Spleen (tissue), 11 donors: ENCODE results near the gene DUOXA2. TPM values are rescaled to one million over a fixed set of nuclear protein-coding genes. Genes with fewer than 3 reads are reported as not detected.
"Not testable (repeated sequence)": the region's sequence is repeated elsewhere in the genome, so short reads cannot be mapped to it uniquely, and the experiment has no call there.

Experiments
- DNase-seq: peaks from one replicate; pipeline ENCODE4 v3.0.0-alpha.2; 2020
- H3K27ac ChIP-seq, 8 donors: fragments of 200-600 bp; sonication (generic) in 7 of 8; 1 replicate in 4 of 8; 2 replicates in 4 of 8; pipeline versions ENCODE4 v1.5.0 to v1.8.0; 2016 to 2021; ENCODE audit warnings: inconsistent platforms in 4 of 8, mild to moderate bottlenecking in 4 of 8, moderate library complexity in 1 of 8
- H3K27me3 ChIP-seq, 7 donors: fragments of 200-600 bp; sonication (generic) in 6 of 7; replicated peaks in 1 of 7; 1 replicate in 4 of 7; 2 replicates in 3 of 7; pipeline versions ENCODE4 v1.5.0 to v1.8.0; 2016 to 2021; ENCODE audit warnings: inconsistent platforms in 3 of 7, mild to moderate bottlenecking in 1 of 7
- H3K36me3 ChIP-seq, 6 donors: fragments of 200-600 bp; sonication (generic) in 5 of 6; 1 replicate in 4 of 6; 2 replicates in 2 of 6; pipeline versions ENCODE4 v1.5.0 to v1.8.0; 2016 to 2021; ENCODE audit warnings: inconsistent platforms in 2 of 6
- H3K4me1 ChIP-seq, 6 donors: fragments of 200-600 bp; sonication (generic) in 5 of 6; 1 replicate in 3 of 6; 2 replicates in 3 of 6; pipeline versions ENCODE4 v1.5.0 to v1.8.0; 2016 to 2021; ENCODE audit warnings: inconsistent platforms in 3 of 6
- H3K4me3 ChIP-seq, 8 donors: fragments of 200-600 bp; sonication (generic) in 7 of 8; 1 replicate in 4 of 8; 2 replicates in 4 of 8; pipeline versions ENCODE4 v1.5.0 to v1.8.0; 2016 to 2021; ENCODE audit warnings: inconsistent platforms in 4 of 8, mild to moderate bottlenecking in 4 of 8, moderate library complexity in 2 of 8
- H3K9me3 ChIP-seq, 8 donors: fragments of 200-600 bp; sonication (generic) in 7 of 8; 1 replicate in 4 of 8; 2 replicates in 4 of 8; pipeline versions ENCODE4 v1.5.0 to v1.8.0; 2016 to 2021; ENCODE audit warnings: inconsistent platforms in 4 of 8
- POLR2A ChIP-seq, 3 donors: fragments of 450-650 bp; IDR thresholded peaks; one replicate each; pipeline ENCODE4 v1.5.1; 2017; ENCODE audit warnings: antibody characterized with exemption in 3 of 3, mild to moderate bottlenecking in 1 of 3
- POLR2AphosphoS5 ChIP-seq, 3 donors: sonication (generic); formaldehyde crosslinking; IDR thresholded peaks; one replicate each; pipeline ENCODE4 v1.5.1; 2017; ENCODE audit warnings: antibody characterized with exemption in 3 of 3
- WGBS, 5 donors: extraction: QIAGEN DNeasy Blood & Tissue Kit in 3 of 5; methylation state at CpG; one replicate each; pipeline versions ENCODE4 v1.1.5 to v1.1.7; 2013 to 2018; 5-methylcytosine and 5-hydroxymethylcytosine counted together
- intact Hi-C: fragments of 100-400 bp; cut with DNase I; formaldehyde crosslinking; loops from one replicate; pipeline ENCODE4 v1.15.0; 2023; ENCODE audit warnings: low total_unique reads
- polyA plus RNA-seq, 3 donors: library from polyadenylated mRNA; stranded (reverse); fragments of 200-250 nt; gene quantifications; one replicate each; pipeline ENCODE4 v1.2.1, GENCODE V29; 2013
- total RNA-seq, 7 donors: library from RNA; depleted of rRNA in 3 of 7; stranded (reverse); fragments of >200 nt in 3 of 7; fragmentation: NEBNext Ultra II Directional in 4 of 7; extraction: Animal tissue kit (Norgen Biotek cat#: 25700) in 4 of 7; gene quantifications; one replicate each; pipeline versions ENCODE4 v1.1.0 to v1.2.1, GENCODE V29; 2016 to 2021
- TF ChIP-seq, protein P1 (sequence below), 11 experiments: fragments of 200-600 bp in 7 of 11; fragments of 450-650 bp in 4 of 11; sonication (generic) in 4 of 11; IDR thresholded peaks in 8 of 11; conservative IDR thresholded peaks in 3 of 11; 1 replicate in 7 of 11; 2 replicates in 4 of 11; pipeline versions ENCODE4 v1.4.0 to v1.8.0; 2016 to 2021; ENCODE audit warnings: antibody characterized with exemption in 11 of 11, inconsistent platforms in 4 of 11, mild to moderate bottlenecking in 1 of 11
- donor health status: healthy with polysubstance abuse.
- donor health status: DM: no; HTN: no; CAD: no; lungs with moderate emphysema.
- donor health status: DM: no; HTN: no; CAD: no.
- donor health status: Bipolar disorder and iron deficiency.
- donor health status: healthy.
- donor health status: DM: no; HTN: no; CAD: no.
- donor health status: DM: yes; HTN: yes; CAD: no.

Gene DUOXA2
- total and polyA plus RNA-seq, 10 donors, result 0.06 TPM; not detected in 9

DNA sequence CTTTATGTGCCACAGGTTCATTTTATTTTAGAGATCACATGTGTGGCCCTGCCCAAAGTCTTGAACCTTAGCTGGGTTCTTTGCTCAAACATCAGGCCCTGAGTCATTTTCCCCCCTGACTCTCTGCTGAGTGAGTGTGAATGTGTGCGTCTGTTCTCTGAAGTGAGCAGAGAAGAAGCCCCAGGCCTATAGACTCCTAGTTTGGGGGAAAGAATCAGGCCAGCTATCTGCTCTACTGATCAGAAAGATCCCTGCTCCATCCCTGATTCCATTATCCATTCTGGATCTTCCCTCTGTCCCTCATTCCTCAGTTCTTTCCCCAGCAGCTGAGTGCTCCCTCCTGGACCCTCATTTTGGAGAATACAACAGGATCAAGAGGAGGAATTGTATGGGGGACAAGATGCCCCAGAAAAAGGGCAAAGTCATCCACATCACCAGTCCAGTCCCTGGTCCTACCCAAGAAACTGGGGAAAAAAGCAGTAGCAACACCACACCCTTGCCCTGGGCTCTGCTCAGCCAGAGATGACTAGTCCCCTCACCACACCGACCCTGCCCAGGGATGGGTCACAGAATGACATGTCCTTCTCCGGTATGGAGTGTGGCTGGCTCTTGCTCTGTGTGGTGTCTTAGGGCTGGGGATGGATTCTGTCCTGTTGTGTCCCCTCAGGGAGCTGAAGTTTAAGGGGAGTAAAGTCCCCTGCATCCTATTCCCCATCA is 18.9 kb downstream of the DUOXA2 start:
- Histone ChIP-seq H3K36me3 (no peaks in the 10 kb centered on the region), H3K9me3 (no peaks in the 10 kb centered on the region), H3K27ac (no peak overlapping the region), H3K4me3 (no peak overlapping the region), H3K27me3 (peaks cover 2 to 89% (median 51%) of the 10 kb centered on the region in 7 donors), H3K4me1 (peaks cover 6 to 34% (median 20%) of the 10 kb centered on the region in 6 donors)
- intact Hi-C loops, result no loop called here
- no peak for DNase-seq
- WGBS, 5 donors, result 69 to 84% (median 76%) methylated on average over 3 of the region's 3 CpGs
- TF ChIP-seq, protein P1, sequence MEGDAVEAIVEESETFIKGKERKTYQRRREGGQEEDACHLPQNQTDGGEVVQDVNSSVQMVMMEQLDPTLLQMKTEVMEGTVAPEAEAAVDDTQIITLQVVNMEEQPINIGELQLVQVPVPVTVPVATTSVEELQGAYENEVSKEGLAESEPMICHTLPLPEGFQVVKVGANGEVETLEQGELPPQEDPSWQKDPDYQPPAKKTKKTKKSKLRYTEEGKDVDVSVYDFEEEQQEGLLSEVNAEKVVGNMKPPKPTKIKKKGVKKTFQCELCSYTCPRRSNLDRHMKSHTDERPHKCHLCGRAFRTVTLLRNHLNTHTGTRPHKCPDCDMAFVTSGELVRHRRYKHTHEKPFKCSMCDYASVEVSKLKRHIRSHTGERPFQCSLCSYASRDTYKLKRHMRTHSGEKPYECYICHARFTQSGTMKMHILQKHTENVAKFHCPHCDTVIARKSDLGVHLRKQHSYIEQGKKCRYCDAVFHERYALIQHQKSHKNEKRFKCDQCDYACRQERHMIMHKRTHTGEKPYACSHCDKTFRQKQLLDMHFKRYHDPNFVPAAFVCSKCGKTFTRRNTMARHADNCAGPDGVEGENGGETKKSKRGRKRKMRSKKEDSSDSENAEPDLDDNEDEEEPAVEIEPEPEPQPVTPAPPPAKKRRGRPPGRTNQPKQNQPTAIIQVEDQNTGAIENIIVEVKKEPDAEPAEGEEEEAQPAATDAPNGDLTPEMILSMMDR (IDR thresholded peaks at IDR 0.05 in 8 of 11, conservative IDR thresholded peaks at IDR 0.05 in 3 of 11), result no peak
- TF ChIP-seq POLR2AphosphoS5 (IDR thresholded peaks at IDR 0.05) (no peak), POLR2A (IDR thresholded peaks at IDR 0.05) (no peak)

DNA sequence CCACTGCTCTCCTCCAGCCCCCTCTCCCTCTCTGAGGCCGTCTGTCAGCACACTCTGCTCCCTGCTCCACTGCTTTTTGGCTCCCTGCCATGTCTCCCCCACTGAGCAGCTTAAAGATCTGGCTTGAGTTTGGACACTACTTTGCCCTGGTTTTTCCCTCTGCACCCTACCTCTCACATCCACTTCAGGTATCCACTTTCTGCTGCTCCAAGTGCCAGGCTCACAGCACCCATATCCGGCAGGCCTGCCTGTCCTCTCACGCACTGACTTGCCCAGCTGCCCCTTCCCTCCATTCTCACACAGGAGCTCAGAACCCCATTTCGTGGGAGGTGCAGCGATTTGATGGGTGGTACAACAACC is 19.4 kb downstream of the DUOXA2 start:
- intact Hi-C loops, result no loop called here
- no peaks in the 10 kb centered on the region for H3K36me3 ChIP-seq
- WGBS, 5 donors, result 61 to 80% (median 76%) methylated on average over 5 of the region's 5 CpGs
- H3K4me1 ChIP-seq, result peaks cover 6 to 34% (median 20%) of the 10 kb centered on the region in 6 donors
- no peak overlapping the region for H3K27ac ChIP-seq
- no peak for TF ChIP-seq POLR2AphosphoS5 (IDR thresholded peaks at IDR 0.05)
- TF ChIP-seq, protein P1 (IDR thresholded peaks at IDR 0.05 in 8 of 11, conservative IDR thresholded peaks at IDR 0.05 in 3 of 11), result no peak
- no peak for TF ChIP-seq POLR2A (IDR thresholded peaks at IDR 0.05)
- peaks cover 2 to 83% (median 46%) of the 10 kb centered on the region in 7 donors for H3K27me3 ChIP-seq
- no peak overlapping the region for H3K4me3 ChIP-seq
- no peak for DNase-seq
- H3K9me3 ChIP-seq, result no peaks in the 10 kb centered on the region

DNA sequence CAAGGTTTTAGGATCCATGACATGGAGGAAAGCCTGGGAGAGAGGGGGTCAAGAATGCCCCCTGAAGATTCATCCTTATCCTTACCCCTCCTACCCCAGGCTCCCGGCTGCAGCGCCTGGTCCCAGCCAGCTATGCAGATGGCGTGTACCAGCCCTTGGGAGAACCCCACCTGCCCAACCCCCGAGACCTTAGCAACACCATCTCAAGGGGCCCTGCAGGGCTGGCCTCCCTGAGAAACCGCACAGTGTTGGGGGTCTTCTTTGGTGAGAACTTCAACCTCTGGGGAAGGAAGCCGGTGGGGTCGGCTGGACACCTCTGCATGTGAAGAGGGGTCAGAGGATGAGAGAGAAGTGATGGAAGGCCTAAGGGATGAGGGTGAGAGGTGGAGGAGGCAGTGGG is 19.9 kb downstream of the DUOXA2 start:
- intact Hi-C loops, result no loop called here
- no peak for TF ChIP-seq POLR2A (IDR thresholded peaks at IDR 0.05)
- TF ChIP-seq POLR2AphosphoS5 (IDR thresholded peaks at IDR 0.05), result no peak
- TF ChIP-seq, protein P1 (IDR thresholded peaks at IDR 0.05 in 8 of 11, conservative IDR thresholded peaks at IDR 0.05 in 3 of 11), result no peak
- Histone ChIP-seq H3K27me3 (peaks cover 0 to 81% (median 41%) of the 10 kb centered on the region in 7 donors), H3K9me3 (no peaks in the 10 kb centered on the region), H3K4me1 (peaks cover 6 to 29% (median 17%) of the 10 kb centered on the region in 6 donors), H3K27ac (no peak overlapping the region), H3K4me3 (no peak overlapping the region), H3K36me3 (no peaks in the 10 kb centered on the region)
- DNase-seq, result no peak
- WGBS, 5 donors, result 83 to 93% (median 91%) methylated on average over 7 of the region's 7 CpGs

DNA sequence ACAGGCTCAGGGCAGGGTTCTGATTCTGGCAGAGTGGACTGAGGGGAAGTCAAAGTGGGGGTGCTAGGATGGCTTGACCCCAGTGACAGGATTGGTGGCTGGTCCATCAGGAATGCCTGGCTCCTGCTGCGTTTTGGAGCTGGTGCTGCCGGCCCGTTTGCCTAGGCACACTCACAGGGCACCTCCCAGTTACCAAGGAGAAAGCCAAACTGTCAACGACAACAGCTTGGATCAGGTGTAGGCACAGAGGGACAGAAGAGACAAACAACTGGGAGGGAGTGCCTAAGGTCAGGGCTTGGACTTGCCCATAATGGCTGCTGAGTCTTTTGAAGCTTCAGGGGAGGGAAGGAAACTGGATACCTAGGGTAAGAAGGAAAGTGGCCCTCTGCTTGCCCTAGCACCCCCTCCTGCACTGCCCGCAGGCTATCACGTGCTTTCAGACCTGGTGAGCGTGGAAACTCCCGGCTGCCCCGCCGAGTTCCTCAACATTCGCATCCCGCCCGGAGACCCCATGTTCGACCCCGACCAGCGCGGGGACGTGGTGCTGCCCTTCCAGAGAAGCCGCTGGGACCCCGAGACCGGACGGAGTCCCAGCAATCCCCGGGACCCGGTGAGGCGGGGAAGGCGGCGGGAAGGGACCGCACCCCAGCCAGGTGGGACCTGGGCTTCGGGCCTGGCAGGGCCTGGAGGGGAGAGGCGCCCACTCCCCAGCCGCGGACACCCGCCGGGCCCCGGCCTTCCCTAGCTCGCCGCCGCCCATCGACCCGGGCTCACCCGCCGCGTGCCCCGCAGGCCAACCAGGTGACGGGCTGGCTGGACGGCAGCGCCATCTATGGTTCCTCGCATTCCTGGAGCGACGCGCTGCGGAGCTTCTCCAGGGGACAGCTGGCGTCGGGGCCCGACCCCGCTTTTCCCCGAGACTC is 20.8 kb downstream of the DUOXA2 start:
- H3K9me3 ChIP-seq, result no peaks in the 10 kb centered on the region
- DNase-seq, result no peak
- TF ChIP-seq, protein P1 (IDR thresholded peaks at IDR 0.05 in 8 of 11, conservative IDR thresholded peaks at IDR 0.05 in 3 of 11), result peak in 1 of 11 experiments; percentile 19
- peak in 1 of 3 donors; percentile 19 for TF ChIP-seq POLR2AphosphoS5 (IDR thresholded peaks at IDR 0.05)
- TF ChIP-seq POLR2A (IDR thresholded peaks at IDR 0.05), result no peak
- peaks cover 0 to 74% (median 32%) of the 10 kb centered on the region in 7 donors for H3K27me3 ChIP-seq
- WGBS, 5 donors, result 7 to 30% (median 9%) methylated on average over 4 to 57 of the region's 57 CpGs
- peaks cover 1 to 20% (median 9%) of the 10 kb centered on the region in 6 donors for H3K4me1 ChIP-seq
- intact Hi-C loops, result no loop called here
- peak overlapping the region in 6 of 8 donors; percentile 9 to 61 (median 19) for H3K4me3 ChIP-seq
- no peaks in the 10 kb centered on the region for H3K36me3 ChIP-seq
- no peak overlapping the region for H3K27ac ChIP-seq

DNA sequence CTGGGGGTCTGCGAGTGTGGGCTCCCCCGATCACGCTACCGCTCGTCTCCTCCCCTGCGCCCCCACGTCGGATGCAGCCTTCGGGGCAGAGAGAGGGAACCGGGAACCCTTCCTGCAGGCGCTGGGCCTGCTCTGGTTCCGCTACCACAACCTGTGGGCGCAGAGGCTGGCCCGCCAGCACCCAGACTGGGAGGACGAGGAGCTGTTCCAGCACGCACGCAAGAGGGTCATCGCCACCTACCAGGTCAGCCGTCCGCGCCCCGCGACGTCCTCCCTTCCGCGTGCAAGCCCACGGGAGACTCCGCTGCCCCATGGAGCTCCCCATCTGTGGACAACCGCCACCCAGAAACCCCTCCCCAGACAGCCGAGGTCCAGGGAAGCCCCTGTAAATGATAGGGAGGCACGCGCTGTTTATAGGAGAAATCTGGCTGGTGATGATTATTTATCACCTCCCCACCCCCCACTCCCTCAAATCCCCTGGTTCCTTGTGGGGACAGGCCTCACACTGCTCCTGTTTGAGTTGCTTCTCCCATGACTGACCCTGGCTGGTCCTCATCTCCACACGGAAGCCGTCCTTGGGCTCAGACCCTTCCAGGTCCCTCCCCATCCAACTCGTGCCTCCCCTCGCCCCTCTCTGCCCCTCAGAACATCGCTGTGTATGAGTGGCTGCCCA is 21.7 kb downstream of the DUOXA2 start:
- H3K27ac ChIP-seq, DNase-seq, H3K9me3 ChIP-seq, H3K36me3 ChIP-seq, intact Hi-C loops: not testable (repeated sequence)
- WGBS, 5 donors, result 13 to 23% (median 17%) methylated on average over 8 to 10 of the region's 37 CpGs
- Histone ChIP-seq H3K4me1 (peaks cover 0 to 17% (median 7%) of the 10 kb centered on the region in 6 donors), H3K4me3 (peak overlapping the region in 1 of 8 donors; percentile 61), H3K27me3 (peaks cover 0 to 65% (median 27%) of the 10 kb centered on the region in 7 donors)
